Measurements from ENCODE around the gene PRRX1.

GRCh38 chr1:170669107-170669445 lies 5.1 kb downstream of the PRRX1 start:
- TF ChIP-seq CTCF (conservative IDR thresholded peaks at IDR 0.05 in 1 of 2, IDR thresholded peaks at IDR 0.05 in 1 of 2; ENCODE audit: extremely low read depth in 1 of 2, insufficient read depth in 1 of 2, low read depth in 1 of 2, low read length in 2 of 2): no peak
- no peak for TF ChIP-seq EZH2 (IDR thresholded peaks at IDR 0.05; ENCODE audit: borderline replicate concordance, low read length)
